Neural progenitor cell (in vitro differentiated cells): Measurements from ENCODE around the gene SUPT7L.

Experiments
- CTCF ChIP-seq: fragments of 200-600 bp; sonication (generic); IDR thresholded peaks from 2 replicates; pipeline ENCODE4 v1.5.1; 2017; ENCODE audit warnings: antibody characterized with exemption, mild to moderate bottlenecking
- EZH2 ChIP-seq: fragments of 200-600 bp; sonication (generic); IDR thresholded peaks from 2 replicates; pipeline ENCODE4 v1.6.1; 2017; ENCODE audit warnings: antibody characterized with exemption, mild to moderate bottlenecking, moderate library complexity

- TF ChIP-seq CTCF (no peak), EZH2 (no peak)
Measured at GRCh38 chr2:27638037-27638637, 25.3 kb downstream of the SUPT7L start.
